ENCODE data around the gene TMEM132A.

DNA sequence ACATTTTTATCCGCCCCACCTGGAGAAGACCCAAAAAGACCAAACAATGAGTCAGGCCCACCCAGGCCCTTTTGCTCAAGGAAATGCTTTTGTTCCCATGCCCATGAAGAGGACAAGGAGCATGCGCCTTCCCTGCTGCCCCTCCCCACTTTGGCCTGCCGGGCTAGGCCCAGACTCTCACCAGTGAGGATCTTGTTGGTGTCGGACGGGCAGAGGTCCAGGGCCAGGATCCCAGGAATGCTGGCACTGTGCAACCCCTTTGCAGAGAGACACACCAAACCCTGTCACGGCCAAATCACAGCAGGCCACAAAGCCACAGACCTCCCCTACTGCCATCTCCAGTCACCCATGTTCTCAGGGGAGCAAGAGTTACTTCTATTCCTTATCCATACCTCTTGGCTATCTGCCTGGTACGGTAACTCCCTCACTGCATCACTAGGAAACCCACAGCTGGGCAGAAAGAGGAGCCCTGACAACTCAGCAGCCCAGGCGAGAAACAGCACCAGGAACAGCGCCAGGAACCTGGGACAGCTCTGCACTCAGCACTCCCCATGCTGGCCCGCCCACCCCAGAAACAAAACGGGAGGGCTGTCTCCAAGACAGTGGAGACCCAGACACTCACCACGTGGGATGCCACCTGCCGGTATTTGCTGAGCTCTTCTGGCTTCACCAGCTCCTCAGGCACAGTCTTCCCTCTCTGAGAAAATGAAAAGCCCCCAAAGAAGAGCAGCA lies 23.4 kb upstream of the TMEM132A start:
- TF ChIP-seq, protein P1, sequence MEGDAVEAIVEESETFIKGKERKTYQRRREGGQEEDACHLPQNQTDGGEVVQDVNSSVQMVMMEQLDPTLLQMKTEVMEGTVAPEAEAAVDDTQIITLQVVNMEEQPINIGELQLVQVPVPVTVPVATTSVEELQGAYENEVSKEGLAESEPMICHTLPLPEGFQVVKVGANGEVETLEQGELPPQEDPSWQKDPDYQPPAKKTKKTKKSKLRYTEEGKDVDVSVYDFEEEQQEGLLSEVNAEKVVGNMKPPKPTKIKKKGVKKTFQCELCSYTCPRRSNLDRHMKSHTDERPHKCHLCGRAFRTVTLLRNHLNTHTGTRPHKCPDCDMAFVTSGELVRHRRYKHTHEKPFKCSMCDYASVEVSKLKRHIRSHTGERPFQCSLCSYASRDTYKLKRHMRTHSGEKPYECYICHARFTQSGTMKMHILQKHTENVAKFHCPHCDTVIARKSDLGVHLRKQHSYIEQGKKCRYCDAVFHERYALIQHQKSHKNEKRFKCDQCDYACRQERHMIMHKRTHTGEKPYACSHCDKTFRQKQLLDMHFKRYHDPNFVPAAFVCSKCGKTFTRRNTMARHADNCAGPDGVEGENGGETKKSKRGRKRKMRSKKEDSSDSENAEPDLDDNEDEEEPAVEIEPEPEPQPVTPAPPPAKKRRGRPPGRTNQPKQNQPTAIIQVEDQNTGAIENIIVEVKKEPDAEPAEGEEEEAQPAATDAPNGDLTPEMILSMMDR (IDR thresholded peaks at IDR 0.05), result no peak
- TF ChIP-seq POLR2A (IDR thresholded peaks at IDR 0.05), result no peak
